Stimulated activated CD4-positive, alpha-beta T cell treated with anti-CD3 and anti-CD28 coated beads, TNF-alpha, amount 100 ng/mL, for 24 hours (primary cell): ENCODE measurements around the gene MCOLN1.

Experiments
- DNase-seq, 3 experiments: peaks; one replicate each; pipeline ENCODE4 v3.0.0-alpha.2; 2020; ENCODE audit warnings: low read depth in 3 of 3

Gene MCOLN1

DNA sequence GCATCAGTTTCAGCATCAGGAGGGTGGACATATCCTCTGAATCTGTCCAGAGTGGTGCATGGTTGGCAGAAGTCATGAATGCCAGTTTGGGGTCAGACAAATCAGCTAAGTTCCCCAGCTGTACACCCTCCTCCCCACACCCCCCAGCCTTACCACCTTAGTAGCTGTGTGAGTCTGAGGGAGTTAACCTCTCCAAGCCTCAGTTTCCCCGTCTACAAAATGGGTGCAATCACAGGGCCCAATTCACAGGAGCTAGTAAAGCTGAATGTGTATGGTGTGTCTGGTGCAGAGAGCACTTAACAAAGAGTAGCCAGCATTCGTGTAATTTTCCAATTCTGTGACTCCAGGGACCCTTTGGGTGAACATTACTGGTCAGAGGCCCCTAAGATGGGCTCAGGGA, 19.9 kb upstream of the MCOLN1 start:
- DNase-seq: no peak

DNA sequence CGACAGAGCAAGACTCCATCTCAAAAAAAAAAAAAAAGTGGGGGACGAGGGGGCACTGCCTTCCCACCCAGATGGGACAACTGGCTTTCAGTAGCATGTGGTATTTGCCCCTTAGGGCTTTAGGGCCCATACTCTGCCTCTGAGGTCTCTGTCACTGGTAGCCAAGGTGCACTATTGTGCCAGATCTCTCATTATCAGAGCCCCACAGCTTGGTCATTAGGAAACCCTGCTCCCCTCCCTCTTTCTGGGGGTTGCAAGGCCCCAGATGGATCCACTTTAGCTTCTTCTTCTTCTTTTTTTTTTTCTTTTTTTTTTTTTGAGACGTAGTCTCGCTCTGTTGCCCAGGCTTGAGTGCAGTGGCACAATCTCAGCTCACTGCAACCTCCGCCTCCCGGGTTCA, 17.7 kb upstream of the MCOLN1 start:
- no peak for DNase-seq

DNA sequence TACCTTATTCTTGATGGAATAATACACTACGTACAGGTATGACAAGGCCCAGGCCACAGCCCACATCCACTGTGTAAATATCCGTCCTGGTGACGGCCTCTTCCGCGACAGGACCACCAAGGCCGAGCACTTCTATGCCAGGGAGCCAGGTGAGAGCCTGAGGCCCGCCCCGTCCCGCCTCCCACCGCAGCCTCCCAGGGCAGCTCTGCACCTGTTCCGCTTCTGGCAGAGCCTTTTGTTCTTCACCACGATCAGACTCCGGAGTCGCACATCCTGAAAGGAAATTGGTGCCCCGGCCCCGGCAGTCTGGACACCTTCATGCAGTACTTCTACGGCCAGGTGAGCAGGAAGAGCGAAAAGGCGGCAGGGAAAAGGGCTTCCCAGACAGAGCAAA, 17.1 kb upstream of the MCOLN1 start:
- DNase-seq: no peak

DNA sequence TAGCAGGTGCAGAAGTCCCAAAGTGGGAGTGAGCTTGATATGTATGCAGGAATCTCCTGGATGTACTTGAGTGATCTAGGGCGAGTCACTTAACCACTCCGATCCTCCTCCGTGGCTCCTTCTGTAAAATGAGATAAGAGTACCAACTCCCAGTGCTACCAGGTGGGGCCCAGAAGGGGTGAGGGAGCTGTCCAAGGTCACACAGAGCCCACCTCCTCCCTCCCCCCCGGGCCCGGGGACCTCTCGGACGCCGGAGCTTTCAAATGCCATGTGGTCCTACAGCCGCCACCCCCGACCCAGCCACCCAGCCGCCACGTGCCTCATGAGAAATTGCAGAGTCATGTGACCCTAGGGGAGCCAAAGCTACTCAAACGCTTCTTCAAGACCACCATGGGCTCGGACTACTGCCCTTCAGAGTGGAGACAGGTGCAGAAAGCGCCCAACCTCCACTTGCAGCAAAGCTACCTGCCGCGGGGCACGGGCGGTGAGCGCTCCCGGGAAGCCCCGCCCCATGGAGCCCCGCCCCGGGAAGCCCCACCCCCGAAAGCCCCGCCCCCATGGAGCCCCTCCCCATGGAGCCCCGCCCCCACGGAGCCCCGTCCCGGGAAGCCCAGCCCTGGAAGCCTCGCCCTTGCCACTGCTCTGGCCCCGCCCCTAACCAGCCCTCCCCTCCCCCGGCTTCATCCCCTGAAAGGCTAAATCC, 16.6 kb upstream of the MCOLN1 start:
- no peak for DNase-seq

DNA sequence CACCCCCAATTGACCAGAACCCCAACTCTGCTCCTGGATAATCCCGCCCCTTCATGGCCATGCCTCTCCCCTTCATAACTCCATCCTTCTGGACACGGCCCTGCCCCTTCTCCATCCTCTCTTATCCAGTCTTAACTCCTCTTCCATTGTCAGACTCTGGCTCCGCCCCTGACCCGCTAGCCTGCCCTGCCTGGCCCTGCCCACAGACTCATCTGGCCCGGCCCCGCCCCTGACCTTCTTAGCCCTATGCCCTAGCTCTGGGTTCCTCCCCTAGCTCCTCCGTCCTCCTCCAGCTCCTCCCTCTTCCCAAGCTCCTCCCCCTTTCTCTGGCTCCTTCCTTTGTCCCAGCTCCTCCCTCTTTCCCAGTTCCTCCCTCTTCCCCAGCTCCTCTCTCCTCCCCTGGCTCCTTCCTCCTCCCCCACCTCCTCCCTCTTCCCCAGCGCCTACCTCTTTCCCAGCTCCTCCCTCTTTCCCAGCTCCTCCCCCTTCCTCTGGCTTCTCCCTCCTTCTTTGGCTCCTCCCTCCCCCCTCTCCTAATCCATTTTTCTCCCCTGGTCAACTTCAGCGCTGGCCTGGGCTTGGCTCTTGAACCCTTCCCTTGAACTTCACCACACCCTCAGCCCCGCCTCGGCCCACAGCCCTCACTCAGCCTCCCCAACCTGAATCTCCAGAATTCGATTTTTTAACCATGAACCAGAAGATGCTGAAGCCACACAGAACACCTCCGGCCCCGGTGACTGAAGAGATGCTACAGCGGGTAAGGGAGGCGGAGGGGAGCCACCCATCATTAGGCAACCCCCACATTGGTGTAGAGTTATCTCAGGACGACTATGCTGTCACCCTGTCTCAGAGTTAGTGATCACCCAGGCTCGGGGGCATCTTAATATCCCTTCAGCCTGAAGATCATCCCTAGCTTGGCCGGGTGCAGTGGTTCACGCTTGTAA, 15.8 kb upstream of the MCOLN1 start:
- peak in 1 of 3 experiments; percentile 59 for DNase-seq

DNA sequence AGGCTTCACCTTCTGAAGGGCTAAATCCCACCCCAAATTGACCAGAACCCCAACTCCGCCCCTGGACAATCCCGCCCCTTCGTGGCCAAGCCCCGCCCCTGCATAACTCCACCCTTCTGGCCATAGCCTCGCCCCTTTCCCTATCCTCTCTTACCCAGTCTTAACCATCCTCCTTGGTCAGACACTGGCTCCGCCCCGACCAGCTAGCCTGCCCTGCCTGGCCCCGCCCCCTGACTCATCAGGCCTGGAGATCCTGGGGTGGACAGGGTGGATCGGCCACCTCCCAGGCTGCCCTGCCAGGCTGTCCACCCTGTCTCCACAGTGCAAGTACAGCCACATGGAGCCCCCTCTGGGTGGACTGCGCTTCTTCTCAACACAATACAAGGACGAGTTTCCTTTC, 14.5 kb upstream of the MCOLN1 start:
- no peak for DNase-seq

DNA sequence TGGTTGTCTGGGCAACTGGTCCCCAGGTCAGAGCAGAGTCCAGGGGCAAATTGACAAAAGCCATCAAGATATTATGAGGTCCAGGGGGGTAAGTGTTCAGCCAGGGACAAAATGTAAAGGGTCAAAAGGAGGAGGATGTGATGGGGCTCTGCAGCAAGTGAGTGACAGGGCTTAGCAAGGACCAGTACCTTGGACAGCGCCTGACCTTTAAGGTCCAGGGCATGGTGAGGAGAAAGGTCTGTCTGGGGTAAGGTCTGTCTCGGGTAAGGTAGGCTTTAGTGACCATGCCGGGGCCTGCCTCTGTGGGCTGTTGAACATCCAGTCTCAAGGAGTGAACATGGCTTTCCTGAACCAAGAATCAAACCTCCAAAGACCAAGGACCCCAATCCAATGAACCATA, 12.8 kb upstream of the MCOLN1 start:
- DNase-seq: no peak

DNA sequence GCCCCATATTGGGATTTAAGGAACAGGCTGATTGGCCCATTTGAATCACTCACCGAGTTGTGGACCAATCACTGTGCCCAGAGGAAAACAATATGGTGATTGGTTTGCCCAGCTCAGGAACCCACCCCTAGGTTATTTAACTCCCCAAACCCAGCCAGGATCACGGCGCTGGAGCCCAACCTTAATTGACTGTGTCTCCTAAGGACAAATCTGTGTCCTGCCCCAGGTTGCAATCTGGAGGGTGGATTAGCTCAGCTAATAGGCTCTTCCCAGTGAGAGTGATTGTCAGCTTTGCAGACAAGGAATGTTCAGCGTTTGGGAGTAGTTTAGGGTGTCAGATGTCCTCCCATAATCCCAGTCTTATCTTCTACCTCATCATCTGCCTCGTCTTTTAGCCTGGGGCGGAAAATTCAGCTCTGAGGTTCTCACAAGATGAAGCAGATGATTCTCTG, 10.0 kb upstream of the MCOLN1 start:
- no peak for DNase-seq

DNA sequence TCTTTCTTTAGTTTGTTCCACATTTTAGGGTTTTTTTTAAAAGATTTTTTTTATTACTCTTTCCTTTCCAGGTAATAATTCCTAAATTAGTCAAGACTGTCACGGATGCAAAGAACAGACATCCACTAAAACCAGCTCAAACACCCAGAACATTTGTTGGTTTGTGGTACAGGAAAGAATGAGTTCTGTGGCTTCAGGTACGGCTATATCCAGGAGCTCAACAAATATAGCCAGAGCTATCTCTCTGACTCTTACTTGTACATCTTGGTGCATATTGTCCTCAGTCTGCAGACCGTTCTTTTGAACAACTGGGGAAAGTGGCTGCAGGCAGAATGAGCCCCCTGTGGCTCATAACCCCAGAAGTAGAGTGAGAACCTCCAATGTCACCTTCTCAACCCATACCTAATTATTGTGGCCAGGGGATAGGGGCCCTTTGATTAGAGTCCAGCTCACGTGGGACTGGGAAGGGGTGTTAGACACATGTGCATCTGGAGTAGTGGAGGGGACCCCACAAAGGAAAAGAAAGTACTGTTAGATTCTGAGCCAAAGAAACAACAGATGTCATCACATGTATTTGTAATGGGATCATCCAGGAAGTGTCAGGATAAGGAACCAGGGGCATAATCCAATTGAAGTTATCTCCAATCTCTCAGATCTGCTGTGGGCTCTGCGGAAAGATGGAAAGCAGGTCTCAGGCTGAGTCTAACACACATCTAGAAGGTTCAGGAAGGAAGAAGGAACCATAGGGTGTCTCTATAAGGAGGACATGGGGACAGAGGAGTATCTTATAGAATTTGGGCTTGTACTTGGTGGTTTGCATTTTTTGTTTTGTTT, 8.4 kb upstream of the MCOLN1 start:
- no peak for DNase-seq

DNA sequence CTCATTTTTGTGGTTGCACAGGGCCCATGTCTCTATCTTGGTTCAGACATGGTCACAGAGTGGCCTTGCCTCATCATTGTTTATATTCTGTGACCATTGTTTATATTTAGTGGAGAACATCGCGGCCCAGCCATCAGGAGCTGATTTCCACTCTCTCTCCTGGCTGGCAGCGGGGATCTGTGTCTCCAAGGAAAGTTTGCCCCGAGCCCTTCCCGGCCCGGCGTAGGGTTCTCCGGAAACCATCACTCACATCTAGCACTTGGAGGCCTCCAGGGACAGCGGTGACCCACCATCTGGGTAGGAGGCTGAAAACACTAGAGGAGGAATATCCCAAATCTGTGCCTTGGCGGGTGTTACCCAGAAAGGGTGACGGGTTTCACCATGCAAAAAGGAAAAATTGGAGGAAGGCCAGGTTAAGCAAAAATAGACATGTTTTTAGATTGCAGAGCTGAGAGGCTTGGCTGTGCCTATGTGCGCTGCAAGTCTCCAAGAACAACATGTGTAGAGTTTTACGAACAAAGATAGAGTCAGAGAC, 7.2 kb upstream of the MCOLN1 start:
- DNase-seq: no peak

DNA sequence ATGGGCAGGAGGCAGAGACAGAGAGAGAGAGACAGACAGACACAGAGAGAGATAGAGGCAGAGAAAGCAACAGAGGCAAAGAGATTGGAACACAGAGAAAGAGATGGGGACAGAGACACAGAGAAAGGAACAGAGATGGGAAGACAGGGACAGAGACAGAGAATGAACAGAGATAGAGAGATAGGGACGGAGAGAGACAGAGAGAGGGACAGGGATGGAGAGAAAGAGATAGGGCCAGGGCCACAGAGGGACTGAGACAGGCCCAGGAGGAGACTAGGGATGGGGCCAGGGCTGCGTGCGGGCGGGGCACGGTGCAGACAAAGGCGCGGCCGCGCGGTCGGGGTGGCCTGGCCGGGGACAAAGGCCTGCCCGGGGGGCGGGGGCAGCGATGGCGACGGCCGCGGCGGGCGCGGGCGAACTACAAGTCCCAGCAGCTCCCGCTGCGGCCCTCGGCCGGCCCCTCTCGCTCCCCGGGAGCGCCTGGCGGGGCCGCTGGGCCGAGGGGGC, 6.7 kb upstream of the MCOLN1 start, which contains the start of gene ZNF358:
Gene ZNF358 (plus strand): TSS at position 459 of the 507 bp plus-strand sequence. CDS start 3,140 bp downstream, outside the sequence.
- peak in 1 of 3 experiments; percentile 39 for DNase-seq

DNA sequence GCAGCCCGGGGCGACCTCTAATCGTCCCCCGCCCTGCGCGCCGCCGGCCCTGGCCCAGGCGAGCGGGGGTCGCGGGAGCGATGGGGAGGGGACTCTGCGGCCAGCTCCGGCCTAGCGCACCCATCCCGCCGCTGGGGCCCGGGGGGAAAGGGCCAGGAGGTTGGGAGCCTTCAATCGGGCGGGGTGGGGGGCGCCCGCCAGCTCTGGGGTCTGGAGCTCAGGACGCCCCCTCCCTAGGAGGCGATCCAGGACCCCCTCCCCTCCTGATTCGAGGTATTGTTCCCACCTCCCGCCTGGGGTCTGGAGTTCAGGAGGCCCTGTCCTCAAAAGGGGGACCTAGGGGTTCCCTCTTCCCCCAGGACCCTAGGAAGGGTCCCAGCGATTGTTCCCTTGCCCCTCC, 6.1 kb upstream of the MCOLN1 start:
- no peak for DNase-seq

DNA sequence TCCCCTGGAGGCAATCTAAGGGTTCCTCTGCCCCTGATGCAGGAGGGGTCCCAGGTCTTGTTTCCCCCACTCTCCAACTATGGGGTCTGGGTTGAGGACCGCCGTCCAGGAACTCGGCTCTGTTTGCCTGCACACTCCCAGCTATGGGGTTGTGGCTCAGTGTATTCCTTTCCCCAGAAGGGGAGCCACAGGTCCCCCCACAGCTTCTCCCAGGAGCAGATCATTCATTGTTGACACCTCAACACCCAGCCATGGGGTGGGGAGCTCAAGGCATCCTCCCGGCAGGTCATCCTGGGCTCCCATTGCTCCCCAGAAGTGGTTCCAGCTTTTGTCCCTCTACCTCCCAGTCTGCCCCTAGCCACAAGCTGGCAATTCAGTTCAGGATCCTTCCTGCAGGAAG, 5.5 kb upstream of the MCOLN1 start:
- DNase-seq: no peak

DNA sequence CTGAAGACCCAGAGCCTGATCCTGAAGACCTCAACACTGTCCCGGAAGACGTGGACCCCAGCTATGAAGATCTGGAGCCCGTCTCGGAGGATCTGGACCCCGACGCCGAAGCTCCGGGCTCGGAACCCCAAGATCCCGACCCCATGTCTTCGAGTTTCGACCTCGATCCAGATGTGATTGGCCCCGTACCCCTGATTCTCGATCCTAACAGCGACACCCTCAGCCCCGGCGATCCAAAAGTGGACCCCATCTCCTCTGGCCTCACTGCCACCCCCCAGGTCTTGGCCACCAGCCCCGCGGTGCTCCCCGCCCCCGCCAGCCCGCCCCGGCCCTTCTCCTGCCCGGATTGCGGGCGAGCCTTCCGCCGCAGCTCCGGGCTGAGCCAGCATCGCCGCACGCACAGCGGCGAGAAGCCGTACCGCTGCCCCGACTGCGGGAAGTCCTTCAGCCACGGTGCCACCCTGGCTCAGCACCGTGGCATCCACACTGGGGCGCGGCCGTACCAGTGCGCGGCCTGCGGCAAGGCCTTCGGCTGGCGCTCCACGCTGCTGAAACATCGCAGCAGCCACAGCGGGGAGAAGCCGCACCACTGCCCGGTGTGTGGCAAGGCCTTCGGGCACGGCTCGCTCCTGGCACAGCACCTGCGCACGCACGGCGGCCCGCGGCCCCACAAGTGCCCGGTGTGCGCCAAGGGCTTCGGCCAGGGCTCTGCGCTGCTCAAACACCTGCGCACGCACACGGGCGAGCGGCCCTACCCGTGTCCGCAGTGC, 2.9 kb upstream of the MCOLN1 start:
- DNase-seq: no peak

DNA sequence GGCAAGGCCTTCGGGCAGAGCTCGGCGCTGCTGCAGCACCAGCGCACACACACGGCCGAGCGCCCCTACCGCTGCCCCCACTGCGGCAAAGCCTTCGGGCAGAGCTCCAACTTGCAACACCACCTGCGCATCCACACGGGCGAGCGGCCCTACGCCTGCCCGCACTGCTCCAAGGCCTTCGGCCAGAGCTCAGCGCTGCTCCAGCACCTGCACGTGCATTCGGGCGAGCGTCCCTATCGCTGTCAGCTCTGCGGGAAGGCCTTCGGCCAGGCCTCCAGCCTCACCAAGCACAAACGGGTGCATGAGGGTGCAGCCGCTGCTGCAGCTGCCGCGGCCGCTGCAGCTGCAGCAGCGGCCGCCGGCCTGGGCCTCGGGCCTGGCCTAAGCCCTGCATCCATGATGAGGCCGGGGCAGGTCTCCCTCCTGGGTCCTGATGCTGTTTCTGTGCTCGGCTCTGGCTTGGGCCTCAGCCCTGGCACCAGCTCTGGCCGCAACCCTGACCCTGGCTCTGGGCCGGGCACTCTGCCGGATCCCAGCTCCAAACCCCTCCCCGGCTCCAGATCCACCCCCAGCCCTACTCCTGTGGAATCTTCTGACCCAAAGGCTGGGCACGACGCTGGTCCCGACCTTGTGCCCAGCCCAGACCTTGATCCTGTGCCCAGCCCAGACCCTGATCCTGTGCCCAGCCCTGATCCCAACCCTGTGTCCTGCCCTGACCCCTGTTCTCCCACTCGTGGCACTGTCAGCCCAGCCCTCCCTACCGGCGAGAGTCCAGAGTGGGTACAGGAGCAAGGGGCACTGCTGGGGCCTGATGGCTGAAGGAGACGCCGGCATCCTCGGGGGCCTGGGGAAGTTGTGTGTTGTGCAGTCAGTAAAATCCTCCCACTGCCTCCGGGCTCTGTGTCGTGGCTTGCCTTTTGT, 2.0 kb upstream of the MCOLN1 start:
- no peak for DNase-seq

DNA sequence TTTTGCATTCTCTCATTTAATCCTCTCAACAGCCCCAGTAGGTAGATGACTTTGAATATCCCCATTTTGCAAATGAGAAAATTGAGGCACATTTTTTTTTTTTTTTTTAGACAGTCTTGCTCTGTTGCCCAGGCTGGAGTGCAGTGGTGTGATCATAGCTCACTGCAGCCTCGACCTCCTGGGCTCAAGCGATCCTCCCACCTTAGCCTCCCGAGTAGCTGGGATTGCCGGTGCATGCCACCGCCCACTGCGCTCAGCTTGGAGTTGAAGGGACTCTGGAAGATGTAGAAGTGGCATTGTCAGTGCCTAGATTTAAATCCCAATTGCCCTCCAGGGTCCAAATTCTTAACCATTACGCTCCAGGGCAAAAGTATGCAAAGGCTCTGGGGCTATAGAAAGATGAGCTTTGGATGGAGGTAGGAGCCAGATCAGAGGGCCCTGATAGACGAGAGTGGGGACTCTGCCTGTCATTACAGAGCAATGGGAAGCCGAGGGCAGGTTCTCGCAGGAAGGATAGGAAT, 813 bp upstream of the MCOLN1 start:
- no peak for DNase-seq

DNA sequence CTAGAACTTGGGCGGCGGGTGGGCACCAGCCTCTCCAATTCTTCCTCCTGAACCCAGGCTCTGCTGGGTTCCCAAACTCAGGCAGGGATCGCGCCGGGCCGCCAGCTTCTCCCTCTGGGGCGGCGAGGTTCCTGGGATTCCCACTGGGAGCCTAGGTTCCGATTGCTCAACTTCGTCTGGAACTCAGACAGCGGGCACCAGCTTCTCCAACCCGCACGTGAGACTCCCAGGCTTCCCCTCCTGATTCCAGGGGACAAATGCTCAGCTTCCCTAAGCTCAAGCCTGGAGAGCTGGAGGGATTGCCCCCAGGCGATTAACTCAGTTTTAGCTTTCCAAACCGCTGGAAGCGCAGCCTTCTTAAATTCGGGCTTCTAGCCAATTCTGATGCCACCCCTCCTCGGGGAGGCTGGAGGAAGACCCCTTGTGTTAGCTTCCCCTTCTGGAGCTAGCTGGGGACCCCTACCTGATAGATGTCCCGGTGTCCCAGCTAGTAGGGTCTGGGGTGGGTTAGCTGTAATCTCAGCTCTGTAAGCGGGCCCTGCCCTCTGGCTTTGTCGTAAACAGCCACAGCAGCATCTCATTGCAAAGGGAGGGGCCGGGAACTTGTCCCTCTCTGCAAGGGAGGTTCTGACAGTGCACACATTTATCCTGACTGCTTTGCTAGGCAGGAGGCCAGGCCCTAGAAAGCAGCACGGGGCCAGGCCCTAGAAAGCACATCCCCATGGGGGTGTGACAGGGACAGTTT, 671 bp downstream of the MCOLN1 start:
- DNase-seq: no peak

DNA sequence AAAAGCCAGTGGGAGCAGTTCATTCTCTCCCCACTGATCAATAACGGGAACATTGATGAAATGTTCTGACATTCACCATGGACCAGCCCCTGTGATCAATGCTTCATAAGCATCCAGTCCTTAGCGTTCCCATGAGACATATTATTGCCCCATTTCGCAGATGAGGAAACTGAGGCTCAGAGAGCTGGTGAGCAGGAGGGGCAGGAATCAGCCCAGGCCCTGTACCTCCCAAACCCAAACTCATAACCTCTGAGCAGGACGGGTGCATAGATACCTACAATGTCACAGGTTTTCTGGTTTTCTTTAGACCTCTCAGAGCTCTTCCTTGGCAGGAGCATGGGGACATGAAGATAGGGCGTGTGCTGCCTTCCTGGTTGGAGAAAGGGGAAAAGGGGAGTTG, 2.1 kb downstream of the MCOLN1 start:
- no peak for DNase-seq
